Germinal center (tissue), 1 donor: ENCODE measurements around the gene CIITA.
"Not testable (repeated sequence)": the region's sequence is repeated elsewhere in the genome, so short reads cannot be mapped to it uniquely, and the experiment has no call there.

Experiments
- DNase-seq: peaks from one replicate; pipeline ENCODE4 v3.0.0; 2012; ENCODE audit warnings: mixed read lengths, low spot score

Gene CIITA

DNA sequence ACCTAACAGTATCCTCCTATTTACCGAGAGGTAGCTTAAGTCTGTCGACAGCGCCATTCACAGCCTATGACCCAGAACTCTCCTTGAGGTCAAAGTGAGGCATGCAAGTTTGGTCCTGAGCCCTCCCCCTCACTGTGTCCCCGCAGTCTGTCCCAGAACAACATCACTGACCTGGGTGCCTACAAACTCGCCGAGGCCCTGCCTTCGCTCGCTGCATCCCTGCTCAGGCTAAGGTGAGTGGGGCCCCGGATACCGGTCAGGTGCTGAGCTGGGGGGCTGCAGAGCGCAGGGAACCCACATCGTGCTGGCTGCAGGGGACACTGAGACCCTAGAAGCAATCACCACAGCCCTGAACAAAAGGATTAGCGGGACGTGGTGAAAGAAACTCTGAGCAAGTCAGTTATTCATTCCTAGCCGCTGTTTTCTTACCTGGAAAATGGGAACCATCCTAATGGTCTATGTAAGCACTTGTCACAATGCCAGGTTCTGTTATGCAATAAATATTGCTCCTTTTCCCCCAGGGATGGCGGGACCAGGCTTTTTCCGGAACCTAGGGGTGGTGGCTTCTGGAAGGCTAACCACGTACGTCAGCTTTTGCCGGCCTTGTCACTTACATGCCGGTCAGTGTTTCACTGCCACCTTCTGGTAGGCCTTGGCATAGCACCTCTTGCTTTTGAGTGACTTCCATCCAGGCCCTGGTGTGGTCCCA is 41.4 kb downstream of the CIITA start:
- peak; percentile 77 for DNase-seq

DNA sequence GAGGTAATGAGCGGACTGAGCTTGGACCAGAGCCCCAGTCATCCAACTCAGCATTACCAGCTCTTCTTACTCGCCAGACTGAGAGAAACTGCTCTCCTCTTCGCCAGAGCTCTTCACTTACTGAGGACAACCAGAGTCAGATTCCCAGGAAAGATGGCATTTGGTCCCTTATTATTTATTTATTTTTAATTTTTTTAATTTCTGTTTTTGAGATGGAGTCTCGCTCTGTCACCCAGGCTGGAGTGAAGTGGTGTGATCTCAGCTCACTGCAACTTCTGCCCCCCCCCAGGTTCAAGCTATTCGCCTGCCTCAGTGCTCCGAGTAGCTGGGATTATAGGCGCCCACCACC is 42.0 kb downstream of the CIITA start:
- DNase-seq: no peak

DNA sequence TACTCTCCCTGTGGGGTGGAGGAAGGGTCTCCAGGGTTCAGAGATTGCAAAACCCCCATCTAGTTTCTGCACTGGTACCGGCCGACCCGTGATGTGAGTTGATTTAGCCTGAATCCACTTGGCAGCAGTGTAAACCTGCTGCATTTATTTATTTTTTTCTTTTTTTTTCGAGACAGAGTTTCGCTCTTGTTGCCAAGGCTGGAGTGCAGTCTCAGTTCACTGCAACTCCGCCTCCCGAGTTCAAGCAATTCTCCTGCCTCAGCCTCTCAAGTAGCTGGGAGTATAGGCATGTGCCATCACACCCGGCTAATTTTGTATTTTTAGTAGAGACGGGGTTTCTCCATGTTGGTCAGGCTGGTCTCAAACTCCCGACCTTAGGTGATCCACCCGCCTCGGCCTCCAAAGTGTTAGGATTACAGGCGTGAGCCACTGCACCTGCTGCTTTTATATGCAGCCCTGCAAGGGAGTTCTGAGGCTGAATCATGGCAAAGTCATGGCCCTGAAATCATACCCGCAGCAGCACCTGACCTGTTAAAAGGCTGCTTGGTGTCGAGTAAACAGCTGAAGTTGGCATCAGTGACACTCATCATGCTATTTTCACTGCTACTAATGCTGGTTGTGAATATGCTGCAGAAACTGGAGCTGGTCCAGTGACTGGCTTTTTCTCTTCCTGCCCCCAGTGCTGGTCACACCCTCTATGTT is 43.9 kb downstream of the CIITA start:
- no peak for DNase-seq

DNA sequence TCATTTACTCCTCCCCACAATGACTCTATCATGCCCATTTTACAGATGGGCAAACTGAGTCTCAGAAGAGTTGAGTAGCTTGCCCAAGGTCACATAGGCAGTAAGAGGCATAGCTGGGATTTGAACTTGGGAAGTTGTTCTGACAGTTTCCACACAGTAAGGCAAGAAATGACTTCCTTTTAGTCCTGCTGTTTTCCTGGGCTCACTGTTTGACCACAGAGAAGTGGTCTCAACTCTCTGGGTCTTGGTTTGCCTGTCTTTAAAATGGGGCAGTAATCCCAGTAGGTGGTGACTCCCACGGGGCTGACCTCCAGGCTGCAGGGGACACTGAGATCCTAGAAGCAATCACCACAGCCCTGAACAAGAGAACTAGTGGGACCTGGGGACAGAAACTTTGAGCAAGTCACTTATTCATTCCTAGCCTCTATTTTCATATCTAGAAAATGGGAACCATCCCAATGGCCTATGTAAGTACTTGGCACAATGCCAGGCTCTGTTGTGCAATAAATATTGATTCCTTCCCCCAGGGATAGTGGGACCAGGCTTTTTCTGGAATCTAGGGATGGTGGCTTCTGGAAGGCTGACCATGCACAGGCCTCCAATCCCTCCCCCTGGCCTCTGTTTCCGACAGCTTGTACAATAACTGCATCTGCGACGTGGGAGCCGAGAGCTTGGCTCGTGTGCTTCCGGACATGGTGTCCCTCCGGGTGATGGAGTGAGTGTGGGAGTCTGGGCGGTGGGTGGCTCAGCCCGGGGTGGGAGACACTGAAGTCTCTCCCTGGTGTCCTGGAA is 44.7 kb downstream of the CIITA start:
- DNase-seq: no peak

DNA sequence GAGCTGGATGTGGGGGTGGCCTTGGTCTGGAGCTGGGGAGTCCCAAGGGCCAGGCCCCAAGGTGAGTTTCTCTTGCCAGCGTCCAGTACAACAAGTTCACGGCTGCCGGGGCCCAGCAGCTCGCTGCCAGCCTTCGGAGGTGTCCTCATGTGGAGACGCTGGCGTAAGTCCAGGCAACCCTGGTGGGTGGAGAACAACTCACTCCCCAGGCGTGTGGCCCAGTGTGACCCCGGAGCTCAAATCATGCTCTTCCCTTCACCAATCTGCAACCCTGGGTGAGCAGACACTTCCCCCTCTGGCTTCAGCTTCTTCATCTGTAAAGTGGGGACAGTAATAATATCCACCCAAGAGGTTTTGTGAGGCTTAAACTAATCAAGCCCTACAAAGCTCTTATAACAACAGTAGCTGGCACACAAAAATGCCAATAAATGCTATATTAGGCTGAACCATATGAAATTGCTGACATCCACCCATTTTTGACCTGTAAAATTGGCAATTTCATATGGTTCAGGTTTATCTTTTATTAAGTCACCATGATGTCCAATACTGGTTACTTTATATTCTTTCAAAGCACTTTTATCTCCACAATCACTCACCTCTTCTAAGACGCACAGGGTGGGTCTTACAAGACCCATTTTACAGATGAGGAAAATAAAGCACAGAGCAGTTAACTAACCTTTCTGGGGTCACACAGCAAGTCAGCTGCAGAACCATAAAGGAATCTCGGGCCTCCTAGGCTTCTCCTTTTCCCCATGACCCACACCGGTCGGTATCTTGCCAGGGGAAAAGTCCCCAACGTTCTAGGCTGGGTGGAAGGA is 45.5 kb downstream of the CIITA start:
- no peak for DNase-seq

DNA sequence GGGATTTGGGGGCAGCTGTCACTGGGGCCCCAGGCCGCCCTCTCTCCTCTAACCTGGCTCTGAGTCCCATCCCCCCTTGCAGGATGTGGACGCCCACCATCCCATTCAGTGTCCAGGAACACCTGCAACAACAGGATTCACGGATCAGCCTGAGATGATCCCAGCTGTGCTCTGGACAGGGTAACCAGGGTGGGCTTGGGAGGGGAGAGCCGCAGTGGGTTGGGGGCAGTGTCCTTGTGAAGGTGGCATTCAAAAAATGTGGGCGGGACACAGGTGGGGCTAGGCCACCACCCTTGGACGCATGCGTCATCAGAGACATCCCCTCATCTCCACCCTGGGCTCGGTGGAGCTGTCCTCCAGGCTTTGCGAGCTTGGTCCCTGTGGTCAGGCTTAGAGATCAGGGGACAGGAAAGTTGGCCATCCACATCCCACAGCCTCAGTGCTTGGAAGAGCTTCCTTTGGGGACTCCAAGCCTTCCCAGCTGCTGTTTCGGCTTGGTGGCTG is 46.2 kb downstream of the CIITA start:
- DNase-seq: no peak

DNA sequence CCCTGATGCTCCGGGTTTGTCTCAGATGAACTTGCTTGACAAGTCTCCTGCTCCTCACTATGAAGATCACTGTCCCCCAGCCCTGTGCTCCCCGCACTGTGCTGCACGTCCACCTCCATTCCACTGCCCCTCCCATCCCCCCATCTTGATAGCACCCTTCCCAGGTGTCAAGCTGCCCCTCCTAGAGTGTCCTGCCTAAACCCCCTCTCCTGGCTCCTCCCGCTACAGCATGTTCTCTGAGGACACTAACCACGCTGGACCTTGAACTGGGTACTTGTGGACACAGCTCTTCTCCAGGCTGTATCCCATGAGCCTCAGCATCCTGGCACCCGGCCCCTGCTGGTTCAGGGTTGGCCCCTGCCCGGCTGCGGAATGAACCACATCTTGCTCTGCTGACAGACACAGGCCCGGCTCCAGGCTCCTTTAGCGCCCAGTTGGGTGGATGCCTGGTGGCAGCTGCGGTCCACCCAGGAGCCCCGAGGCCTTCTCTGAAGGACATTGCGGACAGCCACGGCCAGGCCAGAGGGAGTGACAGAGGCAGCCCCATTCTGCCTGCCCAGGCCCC is 46.7 kb downstream of the CIITA start:
- no peak for DNase-seq

DNA sequence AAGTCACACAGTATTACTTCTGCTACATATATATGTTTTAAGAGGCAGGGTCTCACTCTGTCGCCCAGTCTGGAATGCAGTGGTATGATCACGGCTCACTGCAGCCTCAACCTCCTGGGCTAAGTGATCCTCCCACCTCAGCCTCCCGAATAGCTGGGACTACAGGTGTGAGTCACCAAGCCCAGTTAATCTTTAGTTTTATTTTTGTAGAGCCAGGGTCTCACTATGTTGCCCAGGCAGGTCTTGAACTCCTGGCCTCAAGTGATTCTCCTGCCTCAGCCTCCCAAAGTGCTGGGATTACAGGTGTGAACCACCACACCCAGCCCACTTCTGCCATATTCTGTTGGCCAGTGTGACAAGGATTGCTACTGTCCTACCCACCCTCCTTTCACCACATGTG is 48.3 kb downstream of the CIITA start:
- not testable (repeated sequence) for DNase-seq

DNA sequence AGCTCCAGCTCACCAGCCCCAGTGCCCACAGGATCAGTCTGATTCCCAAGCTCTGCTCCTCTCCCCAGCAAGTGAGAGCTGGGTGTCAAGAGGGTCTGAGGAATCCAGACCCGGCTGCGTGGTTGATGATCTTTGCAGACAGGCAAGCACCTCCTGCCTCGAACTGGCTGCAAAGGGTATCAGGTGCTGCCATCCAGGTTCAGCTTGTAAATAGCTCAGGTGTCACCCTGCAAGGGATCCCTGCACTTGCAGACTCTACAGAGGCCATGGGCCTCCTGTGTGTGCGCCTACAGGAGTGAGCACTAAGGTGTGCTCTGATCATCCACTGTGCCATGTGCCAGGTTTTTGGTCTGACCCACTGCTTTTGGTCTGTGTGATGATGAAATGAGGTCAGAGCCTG is 49.1 kb downstream of the CIITA start:
- DNase-seq: no peak

DNA sequence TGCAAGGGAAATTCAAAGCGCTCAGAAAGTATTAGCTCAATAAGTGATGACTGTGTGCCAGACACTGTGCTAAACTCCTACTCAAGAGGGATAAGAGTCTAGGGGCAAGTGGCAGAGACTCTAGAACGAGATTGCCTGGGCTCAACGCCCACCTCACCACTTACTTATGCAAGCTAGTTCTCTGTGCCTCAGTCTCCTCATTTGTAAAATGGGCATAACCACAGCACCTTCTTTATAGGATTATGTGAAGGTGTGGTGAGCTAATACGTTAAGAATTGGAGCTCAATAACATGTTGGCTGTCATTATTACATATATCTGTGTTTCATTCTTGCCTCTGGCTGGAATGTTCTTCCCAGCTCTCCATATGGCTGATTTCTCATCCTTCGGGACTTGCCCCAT is 49.9 kb downstream of the CIITA start:
- no peak for DNase-seq

DNA sequence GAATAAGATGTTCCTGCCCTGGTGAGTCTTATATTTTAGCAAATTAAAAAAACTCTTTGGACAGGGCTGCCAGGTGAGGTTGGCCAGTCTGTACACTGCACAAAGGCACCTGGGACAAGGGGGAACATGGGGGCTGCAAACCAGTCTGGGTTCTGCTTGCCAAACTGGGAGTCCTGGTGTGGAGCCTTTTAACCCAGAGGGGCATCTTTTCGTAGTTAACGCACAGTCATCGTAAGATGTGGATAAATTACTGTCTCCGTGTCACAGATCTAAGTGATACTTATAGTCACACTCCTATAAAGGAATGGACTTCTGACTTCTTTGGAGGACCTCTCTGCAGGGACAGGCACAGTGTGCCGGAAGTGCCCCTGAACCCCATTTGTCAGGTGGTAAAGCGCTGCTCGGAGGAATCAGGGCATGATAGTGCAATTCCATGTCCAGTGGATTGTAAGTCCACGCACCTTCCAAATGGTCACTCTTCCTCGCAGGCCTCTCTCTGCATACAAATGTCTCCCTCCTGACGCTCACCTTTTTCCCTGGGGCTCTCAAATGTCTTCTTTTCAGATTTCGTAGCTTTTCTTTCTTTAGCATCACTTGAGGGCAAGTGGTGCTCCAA is 50.6 kb downstream of the CIITA start:
- no peak for DNase-seq

DNA sequence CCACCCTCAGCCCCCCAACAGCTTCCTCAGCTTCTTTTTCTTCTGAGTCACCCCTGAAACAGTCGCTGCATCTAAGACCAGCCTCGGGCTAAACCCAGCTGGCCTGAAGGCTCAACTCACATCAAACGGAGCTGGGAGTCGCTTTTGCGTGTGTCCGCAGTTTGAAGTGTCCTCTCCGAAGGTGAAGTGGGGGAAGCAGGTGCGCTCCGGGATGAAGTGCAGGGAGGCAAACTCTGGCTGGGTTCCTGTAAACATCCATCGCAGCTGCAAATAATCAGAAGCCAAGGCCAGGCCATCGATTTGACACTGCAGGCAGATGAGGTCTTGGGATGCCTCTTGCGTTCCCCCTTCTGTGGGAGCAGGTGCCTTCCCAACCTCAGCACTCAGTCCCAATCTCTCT is 52.1 kb downstream of the CIITA start:
- not testable (repeated sequence) for DNase-seq

DNA sequence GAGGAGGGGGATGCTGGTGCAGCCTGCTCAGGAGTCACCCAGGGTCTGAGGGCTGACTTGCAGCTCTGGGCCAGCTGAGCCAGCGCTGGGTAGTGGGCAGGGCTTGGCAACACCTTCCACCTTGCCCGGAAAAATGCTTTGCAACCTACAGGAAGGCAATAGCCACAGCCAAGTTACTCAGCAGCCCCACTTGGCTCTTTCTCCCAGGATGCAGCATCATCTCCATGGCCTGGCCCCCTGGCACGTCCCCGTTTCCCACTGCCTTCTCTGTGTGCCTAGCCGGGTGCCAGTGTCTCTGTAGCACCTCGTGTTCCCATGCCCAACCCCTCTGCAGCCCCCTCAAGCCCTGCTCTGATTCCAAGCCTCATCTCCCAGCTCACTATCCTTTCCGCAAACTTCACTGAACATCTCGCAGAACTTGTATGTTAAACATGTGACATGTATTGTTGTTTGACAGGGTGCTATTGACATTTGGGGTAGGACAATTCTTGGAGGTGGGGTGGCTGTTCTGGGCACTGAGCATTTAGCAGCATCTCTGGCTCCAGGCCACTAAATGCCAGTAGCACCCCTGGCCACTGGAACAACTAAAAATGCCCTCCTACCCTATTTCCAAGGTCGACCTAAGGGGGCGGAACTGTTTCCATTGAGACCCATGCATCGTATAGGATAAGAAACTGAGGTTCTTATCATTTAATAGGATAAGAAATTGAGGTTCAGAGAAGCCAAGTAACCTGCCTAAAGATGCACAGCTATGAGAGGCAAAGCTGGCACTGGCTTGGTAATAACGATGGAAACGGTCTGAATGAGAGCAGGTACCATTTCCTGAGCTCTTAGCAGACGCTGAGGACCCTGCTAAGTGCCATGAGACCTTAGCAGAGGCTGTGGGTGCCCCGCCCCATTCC is 53.1 kb downstream of the CIITA start:
- DNase-seq: no peak

DNA sequence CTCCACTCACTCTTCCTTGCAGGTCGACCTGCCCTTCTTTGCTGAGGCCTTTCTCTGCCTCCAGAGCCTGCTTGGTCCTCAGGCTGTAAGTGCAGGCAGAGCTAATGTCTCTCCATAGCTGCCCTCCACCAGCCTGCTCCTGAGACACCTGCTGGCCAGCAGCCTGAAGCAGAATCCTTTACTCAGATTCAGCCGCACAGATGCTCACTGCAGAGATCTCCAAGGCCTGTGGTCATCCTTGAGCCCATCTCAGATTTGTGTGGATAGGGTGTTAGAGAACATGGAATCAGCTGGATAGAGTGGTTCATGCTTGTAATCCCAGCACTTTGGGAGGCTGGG is 53.7 kb downstream of the CIITA start:
- DNase-seq: no peak

DNA sequence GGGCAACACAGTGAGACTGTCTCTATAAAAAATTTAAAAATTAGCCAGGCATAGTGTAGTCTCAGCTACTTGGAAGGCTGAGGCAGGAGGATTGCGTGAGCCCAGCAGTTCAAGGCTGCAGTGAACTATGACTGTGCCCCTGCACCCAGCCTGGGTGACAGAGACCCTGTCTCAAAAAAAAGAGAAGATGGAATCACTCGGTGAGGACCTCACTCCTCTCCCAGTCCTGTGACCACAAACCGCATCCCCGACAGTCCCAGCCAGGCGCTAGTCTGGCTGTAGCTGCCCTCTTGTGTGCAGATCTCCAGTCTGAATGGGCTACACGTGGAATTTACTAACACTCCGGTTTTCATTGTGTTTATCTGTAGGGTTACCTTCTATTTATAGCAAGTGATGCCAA is 54.1 kb downstream of the CIITA start:
- DNase-seq: no peak

DNA sequence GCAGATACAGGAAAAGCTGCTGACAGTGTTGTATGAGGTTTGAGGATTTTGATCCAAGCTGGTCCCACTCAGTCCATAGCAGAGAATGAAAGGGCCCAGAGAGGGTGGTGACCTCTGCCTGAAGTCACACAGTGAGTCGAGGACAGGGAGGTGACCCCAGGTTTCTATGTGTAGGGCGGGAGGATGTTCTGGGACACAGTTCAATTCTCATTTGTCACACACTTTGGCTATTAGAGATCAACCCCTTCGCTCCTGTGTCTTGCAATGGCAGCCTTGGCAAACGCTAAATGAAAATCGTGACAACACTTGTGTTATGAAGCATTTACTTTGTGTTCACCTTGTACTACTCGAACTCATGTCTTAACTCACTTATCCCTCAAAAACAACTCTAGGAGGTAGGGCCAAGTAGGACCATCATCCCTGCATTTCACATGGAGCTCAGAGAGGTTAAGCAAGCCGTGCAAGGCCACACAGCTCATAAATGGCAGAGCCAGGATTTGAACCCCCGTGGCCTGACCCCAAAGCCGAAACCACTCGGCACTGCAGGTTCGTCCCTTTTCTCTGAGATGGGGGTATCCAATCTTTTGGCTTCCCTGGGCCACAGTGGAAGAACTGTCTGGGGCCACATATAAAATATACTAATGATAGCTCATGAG is 55.1 kb downstream of the CIITA start:
- no peak for DNase-seq

DNA sequence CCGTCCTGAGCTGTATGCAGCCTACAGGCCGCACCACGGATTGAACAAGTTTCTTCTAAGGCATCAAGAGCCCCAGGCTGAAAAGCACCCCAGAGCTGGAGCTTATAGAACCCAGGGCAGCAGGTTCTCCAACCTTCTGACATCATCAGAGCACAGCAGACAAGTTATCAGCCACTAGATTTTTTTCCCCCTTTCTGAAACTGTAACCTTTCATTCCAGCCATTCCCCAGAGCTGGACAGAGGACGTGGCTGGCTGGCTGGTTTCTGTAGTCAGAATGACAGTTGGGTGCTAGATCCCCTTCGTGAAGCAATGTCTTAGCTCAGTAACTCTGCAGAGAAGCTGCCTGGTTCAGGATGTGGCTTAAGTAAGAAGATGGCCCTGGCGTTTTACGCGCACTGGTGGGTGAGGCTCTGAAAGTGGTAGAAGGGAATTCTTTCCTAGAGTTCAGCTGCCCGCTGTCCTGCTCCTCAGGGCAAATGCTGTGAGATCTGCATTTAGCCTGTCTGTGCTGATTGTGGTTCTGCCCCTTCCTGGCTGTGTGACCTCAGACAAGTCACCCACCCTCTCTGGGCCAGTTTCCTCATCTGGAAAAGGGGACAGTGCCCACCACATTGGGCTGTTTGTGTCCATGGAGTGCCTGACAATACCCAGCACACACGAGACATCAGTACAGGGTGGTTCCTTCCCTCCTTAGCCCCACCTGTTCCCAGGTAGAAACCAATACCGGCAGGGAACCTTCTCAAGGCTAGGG is 56.1 kb downstream of the CIITA start:
- no peak for DNase-seq

DNA sequence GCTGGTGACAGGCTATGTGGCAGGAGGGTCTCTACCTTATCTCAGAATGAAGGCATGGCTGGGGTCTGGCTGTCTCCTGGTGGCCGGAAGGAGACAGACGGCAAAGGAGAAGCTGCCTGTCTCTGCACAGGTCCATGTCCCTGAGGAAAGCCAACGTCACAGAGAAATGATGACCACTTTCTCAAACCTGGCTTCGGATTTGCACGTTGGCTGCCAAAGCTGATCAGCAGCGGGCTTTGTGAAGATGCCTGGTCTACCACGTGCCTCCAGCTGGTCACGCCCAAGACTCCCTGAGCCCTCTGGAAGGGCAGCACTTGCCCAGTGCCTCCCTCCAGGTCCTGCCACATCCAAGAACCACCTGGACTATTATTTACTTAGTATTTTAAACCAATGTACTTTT is 56.9 kb downstream of the CIITA start:
- no peak for DNase-seq
